Upper lobe of left lung (tissue), 6 donors: Measurements from ENCODE around the gene SGSH. TPM values are rescaled to one million over a fixed set of nuclear protein-coding genes. Genes with fewer than 3 reads are reported as not detected.

ENCODE experiments used
- ATAC-seq, 2 donors: fragments of 200-7000 bp; cut with Tn5 transposase; one replicate each; pipeline ENCODE4 v1.9.1; 2022; ENCODE audit warnings: mild to moderate bottlenecking in 2 of 2, moderate library complexity in 2 of 2; ENCODE audit not compliant: low FRiP score in 2 of 2
- DNase-seq, 2 donors: peaks; one replicate each; pipeline ENCODE4 v3.0.0-alpha.2; 2019 to 2020
- H3K27ac ChIP-seq, 4 donors: fragments of 200-600 bp; sonication (generic); one replicate each; pipeline ENCODE4 v1.5.1; 2016 to 2019
- H3K27me3 ChIP-seq, 4 donors: fragments of 200-600 bp; sonication (generic); one replicate each; pipeline ENCODE4 v1.5.1; 2017 to 2019
- H3K36me3 ChIP-seq, 4 donors: fragments of 200-600 bp; sonication (generic); one replicate each; pipeline ENCODE4 v1.5.1; 2016 to 2019
- H3K4me1 ChIP-seq, 4 donors: fragments of 200-600 bp; sonication (generic); one replicate each; pipeline ENCODE4 v1.5.1; 2018 to 2019
- H3K4me3 ChIP-seq, 4 donors: fragments of 200-600 bp; sonication (generic); one replicate each; pipeline ENCODE4 v1.5.1; 2017 to 2019; ENCODE audit warnings: mild to moderate bottlenecking in 2 of 4, moderate library complexity in 1 of 4
- H3K9me3 ChIP-seq, 4 donors: fragments of 200-600 bp; sonication (generic); one replicate each; pipeline ENCODE4 v1.5.1; 2018 to 2019
- EP300 ChIP-seq, 4 donors: sonication (generic); formaldehyde crosslinking; IDR thresholded peaks; one replicate each; pipeline ENCODE4 v1.5.1; 2017; ENCODE audit warnings: antibody characterized with exemption in 4 of 4, control low read depth in 2 of 4
- POLR2A ChIP-seq, 4 donors: fragments of 450-650 bp; IDR thresholded peaks; one replicate each; pipeline ENCODE4 v1.5.1; 2016 to 2017; ENCODE audit warnings: antibody characterized with exemption in 4 of 4, mild to moderate bottlenecking in 2 of 4
- POLR2AphosphoS5 ChIP-seq, 2 donors: sonication (generic); formaldehyde crosslinking; IDR thresholded peaks; one replicate each; pipeline ENCODE4 v1.5.1; 2017; ENCODE audit warnings: antibody characterized with exemption in 2 of 2
- WGBS, 2 donors: methylation state at CpG; one replicate each; pipeline ENCODE4 v1.1.5; 2017 to 2018; 5-methylcytosine and 5-hydroxymethylcytosine counted together
- total RNA-seq, 6 donors: library from RNA; depleted of rRNA in 4 of 6; stranded (reverse); fragments of >200 nt in 4 of 6; gene quantifications; one replicate each; pipeline versions ENCODE4 v1.1.0 to v1.2.1, GENCODE V29; 2016 to 2021
- TF ChIP-seq, protein P1 (sequence below), 6 experiments: fragments of 450-650 bp in 4 of 6; fragments of 200-600 bp in 2 of 6; sonication (generic) in 2 of 6; IDR thresholded peaks; one replicate each; pipeline ENCODE4 v1.5.1; 2016 to 2019; ENCODE audit warnings: antibody characterized with exemption in 6 of 6
- donor health status: DM: no; HTN: no; CAD: no; lungs with moderate emphysema.
- donor health status: DM: no; HTN: yes; CAD: no; lungs with severe emphysema.

SGSH gene
- total RNA-seq, 6 donors from 2014 or later: 36.3 to 264 (median 65.0) TPM

DNA sequence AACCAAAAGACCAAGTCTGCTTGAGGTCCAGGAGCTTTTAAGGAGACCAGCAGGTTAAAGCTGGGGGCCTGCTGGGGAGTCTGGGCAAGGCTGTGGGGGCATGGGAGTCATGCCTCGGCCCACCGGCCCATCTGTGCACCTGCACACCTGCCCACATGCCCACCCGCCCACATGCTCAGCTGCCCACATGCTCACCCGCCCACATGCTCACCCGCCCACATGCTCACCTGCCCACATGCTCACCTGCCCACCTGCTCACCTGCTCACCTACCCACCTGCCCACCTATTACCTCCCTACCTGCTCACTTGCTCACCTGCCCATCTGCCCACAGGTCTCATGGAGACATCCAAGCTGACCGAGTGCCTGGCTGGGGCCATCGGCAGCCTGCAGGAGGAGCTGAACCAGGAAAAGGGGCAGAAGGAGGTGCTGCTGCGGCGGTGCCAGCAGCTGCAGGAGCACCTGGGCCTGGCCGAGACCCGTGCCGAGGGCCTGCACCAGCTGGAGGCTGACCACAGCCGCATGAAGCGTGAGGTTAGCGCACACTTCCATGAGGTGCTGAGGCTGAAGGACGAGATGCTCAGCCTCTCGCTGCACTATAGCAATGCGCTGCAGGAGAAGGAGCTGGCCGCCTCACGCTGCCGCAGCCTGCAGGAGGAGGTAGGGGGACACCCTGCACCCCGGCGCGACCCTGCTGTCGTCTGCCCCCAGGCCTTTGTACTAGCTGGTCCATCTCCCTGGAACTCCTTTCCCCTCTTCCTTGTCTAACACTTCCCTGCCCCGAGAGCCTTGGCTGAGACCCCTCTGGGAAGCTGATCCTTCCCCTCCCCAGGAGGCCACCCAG lies 36.3 kb downstream of the SGSH start:
- H3K4me1 ChIP-seq: peaks cover 7 to 15% (median 13%) of the 10 kb centered on the region in 4 donors
- no peak overlapping the region for H3K4me3 ChIP-seq
- no peak for TF ChIP-seq POLR2AphosphoS5 (IDR thresholded peaks at IDR 0.05)
- TF ChIP-seq EP300 (IDR thresholded peaks at IDR 0.05): no peak
- TF ChIP-seq POLR2A (IDR thresholded peaks at IDR 0.05): no peak
- TF ChIP-seq, protein P1, sequence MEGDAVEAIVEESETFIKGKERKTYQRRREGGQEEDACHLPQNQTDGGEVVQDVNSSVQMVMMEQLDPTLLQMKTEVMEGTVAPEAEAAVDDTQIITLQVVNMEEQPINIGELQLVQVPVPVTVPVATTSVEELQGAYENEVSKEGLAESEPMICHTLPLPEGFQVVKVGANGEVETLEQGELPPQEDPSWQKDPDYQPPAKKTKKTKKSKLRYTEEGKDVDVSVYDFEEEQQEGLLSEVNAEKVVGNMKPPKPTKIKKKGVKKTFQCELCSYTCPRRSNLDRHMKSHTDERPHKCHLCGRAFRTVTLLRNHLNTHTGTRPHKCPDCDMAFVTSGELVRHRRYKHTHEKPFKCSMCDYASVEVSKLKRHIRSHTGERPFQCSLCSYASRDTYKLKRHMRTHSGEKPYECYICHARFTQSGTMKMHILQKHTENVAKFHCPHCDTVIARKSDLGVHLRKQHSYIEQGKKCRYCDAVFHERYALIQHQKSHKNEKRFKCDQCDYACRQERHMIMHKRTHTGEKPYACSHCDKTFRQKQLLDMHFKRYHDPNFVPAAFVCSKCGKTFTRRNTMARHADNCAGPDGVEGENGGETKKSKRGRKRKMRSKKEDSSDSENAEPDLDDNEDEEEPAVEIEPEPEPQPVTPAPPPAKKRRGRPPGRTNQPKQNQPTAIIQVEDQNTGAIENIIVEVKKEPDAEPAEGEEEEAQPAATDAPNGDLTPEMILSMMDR (IDR thresholded peaks at IDR 0.05): no peak
- no peaks in the 10 kb centered on the region for H3K9me3 ChIP-seq
- 91 to 95% methylated on average over 9 to 26 of the region's 26 CpGs for WGBS, 2 donors
- H3K27me3 ChIP-seq: no peaks in the 10 kb centered on the region
- no peak overlapping the region for H3K27ac ChIP-seq
- peak in 1 of 2 donors; percentile 65 for DNase-seq
- ATAC-seq: no peak
- H3K36me3 ChIP-seq: no peaks in the 10 kb centered on the region

DNA sequence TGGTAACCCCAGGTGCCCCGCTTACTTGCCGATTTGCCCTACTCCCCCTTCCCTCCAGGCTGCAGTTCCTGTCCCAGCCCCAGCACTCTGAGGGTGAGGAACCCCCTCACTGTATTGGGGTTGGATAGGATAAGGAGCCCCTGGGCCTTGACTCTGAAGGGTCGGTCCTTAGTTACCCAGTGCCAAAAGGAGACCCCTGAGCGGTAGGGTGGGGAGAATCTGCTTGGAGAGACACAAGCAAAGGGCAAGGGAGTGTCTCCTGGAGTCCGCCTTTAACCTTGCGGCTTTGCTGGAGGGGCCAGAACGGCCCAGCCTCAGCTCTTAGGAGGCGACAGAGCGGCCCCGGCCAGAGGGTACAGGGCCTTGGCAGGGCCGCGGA lies 37.3 kb downstream of the SGSH start:
- Histone ChIP-seq H3K27me3 (no peaks in the 10 kb centered on the region), H3K9me3 (no peaks in the 10 kb centered on the region), H3K4me1 (peaks cover 2 to 8% (median 4%) of the 10 kb centered on the region in 4 donors), H3K36me3 (no peaks in the 10 kb centered on the region), H3K4me3 (no peak overlapping the region), H3K27ac (no peak overlapping the region)
- TF ChIP-seq, protein P1 (IDR thresholded peaks at IDR 0.05): no peak
- no peak for DNase-seq
- WGBS, 2 donors: 92 to 96% methylated on average over 12 of the region's 12 CpGs
- ATAC-seq: no peak

DNA sequence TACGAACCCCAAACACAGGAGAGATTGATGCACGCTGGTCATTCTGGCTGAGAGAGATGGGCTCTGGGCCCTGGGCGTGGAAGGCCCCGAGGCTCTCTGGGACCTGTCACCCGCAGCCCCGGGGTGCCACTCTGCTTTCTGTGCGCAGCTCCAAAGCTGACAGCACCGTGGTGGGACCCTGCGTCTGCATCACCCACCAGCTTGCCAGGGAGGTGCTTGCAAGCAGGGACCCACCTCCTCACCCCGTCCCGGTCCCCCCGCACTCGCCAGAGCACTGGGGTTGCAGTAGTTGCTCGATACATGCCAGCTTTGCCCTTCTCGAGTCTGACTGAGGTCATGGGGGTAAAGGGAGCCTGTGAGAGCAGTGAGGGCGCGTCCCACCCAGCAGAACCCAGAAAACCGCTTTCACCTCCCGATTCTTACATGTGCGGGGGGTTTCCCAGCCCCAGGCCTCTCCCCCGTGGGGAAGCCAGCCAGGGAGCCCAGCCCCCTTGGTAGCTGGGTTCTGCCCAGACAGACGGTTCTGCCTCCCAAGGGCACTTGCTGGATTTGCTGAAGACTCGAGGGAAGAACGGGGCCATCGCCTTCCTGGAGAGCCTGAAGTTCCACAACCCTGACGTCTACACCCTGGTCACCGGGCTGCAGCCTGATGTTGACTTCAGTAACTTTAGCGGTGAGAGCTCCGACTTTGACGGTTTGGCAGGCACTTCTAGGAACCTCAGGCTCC lies 37.9 kb downstream of the SGSH start:
- no peaks in the 10 kb centered on the region for H3K9me3 ChIP-seq
- DNase-seq (no peak), ATAC-seq (no peak)
- 86 to 90% methylated on average over 20 to 25 of the region's 30 CpGs for WGBS, 2 donors
- H3K4me1 ChIP-seq: peaks cover 0 to 3% (median 0%) of the 10 kb centered on the region in 4 donors
- H3K4me3 ChIP-seq: no peak overlapping the region
- no peak overlapping the region for H3K27ac ChIP-seq
- no peaks in the 10 kb centered on the region for H3K36me3 ChIP-seq
- H3K27me3 ChIP-seq: no peaks in the 10 kb centered on the region
- TF ChIP-seq POLR2AphosphoS5 (IDR thresholded peaks at IDR 0.05): no peak
- TF ChIP-seq POLR2A (IDR thresholded peaks at IDR 0.05): no peak
- TF ChIP-seq EP300 (IDR thresholded peaks at IDR 0.05): no peak
- TF ChIP-seq, protein P1 (IDR thresholded peaks at IDR 0.05): no peak

DNA sequence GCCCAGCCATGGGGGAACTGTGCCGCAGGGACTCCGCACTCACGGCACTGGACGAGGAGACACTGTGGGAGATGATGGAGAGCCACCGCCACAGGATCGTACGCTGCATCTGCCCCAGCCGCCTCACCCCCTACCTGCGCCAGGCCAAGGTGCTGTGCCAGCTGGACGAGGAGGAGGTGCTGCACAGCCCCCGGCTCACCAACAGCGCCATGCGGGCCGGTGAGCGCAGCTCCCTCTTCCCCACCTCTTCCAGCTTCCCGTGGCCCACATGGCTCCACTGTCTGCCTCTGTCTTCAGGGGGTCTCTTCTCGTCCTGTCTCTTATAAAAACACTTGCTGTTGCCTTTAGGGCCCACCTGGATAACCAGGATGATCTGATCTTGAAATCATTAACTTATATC lies 38.7 kb downstream of the SGSH start:
- TF ChIP-seq EP300 (IDR thresholded peaks at IDR 0.05) (no peak), POLR2AphosphoS5 (IDR thresholded peaks at IDR 0.05) (no peak), POLR2A (IDR thresholded peaks at IDR 0.05) (no peak)
- TF ChIP-seq, protein P1 (IDR thresholded peaks at IDR 0.05): no peak
- ATAC-seq (no peak), DNase-seq (peak in 1 of 2 donors; percentile 72)
- Histone ChIP-seq H3K36me3 (no peaks in the 10 kb centered on the region), H3K27ac (no peak overlapping the region), H3K27me3 (no peaks in the 10 kb centered on the region), H3K4me3 (no peak overlapping the region), H3K4me1 (no peaks in the 10 kb centered on the region), H3K9me3 (no peaks in the 10 kb centered on the region)
- 84 to 87% methylated on average over 13 of the region's 17 CpGs for WGBS, 2 donors
